ENCODE data around the gene UMOD. TPM values are rescaled to one million over a fixed set of nuclear protein-coding genes. Genes with fewer than 3 reads are reported as not detected.

Gene UMOD
- total RNA-seq, 2 experiments from 2014 or later, result not detected

- Mint-ChIP-seq H3K4me1 (no peaks in the 10 kb centered on the region), H3K4me3 (no peak overlapping the region), H3K9me3 (ENCODE audit: low read depth) (peaks cover 4% of the 10 kb centered on the region), H3K27me3 (peaks cover 16% of the 10 kb centered on the region), H3K27ac (no peak overlapping the region), H3K36me3 (ENCODE audit: low read depth) (no peaks in the 10 kb centered on the region)
- intact Hi-C loops (cut with DNase I, micrococcal nuclease), result no loop called here
- ATAC-seq, result no peak
- no peak for DNase-seq
- ChIA-PET POLR2A (no interaction called here), CTCF (interaction anchor here (1.4 to 2.8 kb wide), 2 partner anchors 9 to 402 kb away, joined by 4 to 13 read pairs; no protein-coding TSS in a partner anchor)
Measured at GRCh38 chr16:20308801-20309590, 43.5 kb downstream of the UMOD start.

- H3K27ac Mint-ChIP-seq, result no peak overlapping the region
- H3K36me3 Mint-ChIP-seq (ENCODE audit: low read depth), result no peaks in the 10 kb centered on the region
- H3K9me3 Mint-ChIP-seq (ENCODE audit: low read depth), result peaks cover 2% of the 10 kb centered on the region
- DNase-seq (no peak), ATAC-seq (no peak)
- ChIA-PET CTCF (interaction anchor here (2.8 kb wide), 1 partner anchor 8 kb away, joined by 13 read pairs; no protein-coding TSS in a partner anchor), POLR2A (no interaction called here)
- no peaks in the 10 kb centered on the region for H3K4me1 Mint-ChIP-seq
- H3K4me3 Mint-ChIP-seq, result no peak overlapping the region
- intact Hi-C loops (cut with DNase I, micrococcal nuclease), result no loop called here
- H3K27me3 Mint-ChIP-seq, result peaks cover 14% of the 10 kb centered on the region
Measured at GRCh38 chr16:20308266-20308665, 44.2 kb downstream of the UMOD start.

GRCh38 chr16:20307791-20308190, 44.7 kb downstream of the UMOD start:
- POLR2A ChIA-PET, result no interaction called here
- Mint-ChIP-seq H3K4me1 (no peaks in the 10 kb centered on the region), H3K36me3 (ENCODE audit: low read depth) (no peaks in the 10 kb centered on the region), H3K9me3 (ENCODE audit: low read depth) (no peaks in the 10 kb centered on the region), H3K27me3 (peaks cover 12% of the 10 kb centered on the region), H3K4me3 (no peak overlapping the region), H3K27ac (no peak overlapping the region)
- CTCF ChIA-PET, result interaction anchor here (2.8 kb wide), 1 partner anchor 8 kb away, joined by 13 read pairs; no protein-coding TSS in a partner anchor
- intact Hi-C loops (cut with DNase I, micrococcal nuclease), result no loop called here
- no peak for ATAC-seq
- DNase-seq, result no peak

- Mint-ChIP-seq H3K4me1 (no peaks in the 10 kb centered on the region), H3K36me3 (ENCODE audit: low read depth) (no peaks in the 10 kb centered on the region), H3K27me3 (peaks cover 12% of the 10 kb centered on the region), H3K27ac (no peak overlapping the region), H3K9me3 (ENCODE audit: low read depth) (no peaks in the 10 kb centered on the region), H3K4me3 (no peak overlapping the region)
- DNase-seq, result no peak
- intact Hi-C loops (cut with DNase I, micrococcal nuclease), result no loop called here
- ChIA-PET POLR2A (no interaction called here), CTCF (interaction anchor here (0.6 kb wide), 3 partner anchors 199 to 434 kb away, joined by 3 read pairs; no protein-coding TSS in a partner anchor)
- no peak for ATAC-seq
Measured at GRCh38 chr16:20307240-20307671, 45.3 kb downstream of the UMOD start.

- intact Hi-C loops (cut with DNase I, micrococcal nuclease), result no loop called here
- Mint-ChIP-seq H3K9me3 (ENCODE audit: low read depth) (no peaks in the 10 kb centered on the region), H3K27me3 (peaks cover 12% of the 10 kb centered on the region), H3K4me3 (no peak overlapping the region), H3K4me1 (no peaks in the 10 kb centered on the region), H3K27ac (no peak overlapping the region), H3K36me3 (ENCODE audit: low read depth) (no peaks in the 10 kb centered on the region)
- CTCF ChIA-PET, result interaction anchor here (0.6 kb wide), 1 partner anchor 198 kb away, joined by 3 read pairs; no protein-coding TSS in a partner anchor
- POLR2A ChIA-PET, result no interaction called here
- ATAC-seq, result no peak
- no peak for DNase-seq
Measured at GRCh38 chr16:20306401-20306800, 46.1 kb downstream of the UMOD start.

GRCh38 chr16:20303012-20303411, 49.5 kb downstream of the UMOD start:
- intact Hi-C loops (cut with DNase I, micrococcal nuclease), result loop anchor here in 1 of 2 experiments (5.0 kb wide), 1 partner anchor 201 kb away; no protein-coding TSS in a partner anchor
- Mint-ChIP-seq H3K4me1 (no peaks in the 10 kb centered on the region), H3K36me3 (ENCODE audit: low read depth) (no peaks in the 10 kb centered on the region), H3K27me3 (peaks cover 20% of the 10 kb centered on the region), H3K27ac (no peak overlapping the region), H3K4me3 (no peak overlapping the region), H3K9me3 (ENCODE audit: low read depth) (no peaks in the 10 kb centered on the region)
- DNase-seq (no peak), ATAC-seq (no peak)
- ChIA-PET CTCF (interaction anchor here (0.6 to 1.6 kb wide), 2 partner anchors 384 to 395 kb away, joined by 3 to 5 read pairs; no protein-coding TSS in a partner anchor), POLR2A (no interaction called here)

GRCh38 chr16:20302389-20302788, 50.1 kb downstream of the UMOD start:
- H3K36me3 Mint-ChIP-seq (ENCODE audit: low read depth), result no peaks in the 10 kb centered on the region
- no peaks in the 10 kb centered on the region for H3K9me3 Mint-ChIP-seq (ENCODE audit: low read depth)
- intact Hi-C loops (cut with DNase I, micrococcal nuclease), result loop anchor here in 1 of 2 experiments (5.0 kb wide), 1 partner anchor 200 kb away; no protein-coding TSS in a partner anchor
- no peak for ATAC-seq
- no peak overlapping the region for H3K4me3 Mint-ChIP-seq
- H3K4me1 Mint-ChIP-seq, result no peaks in the 10 kb centered on the region
- no peak for DNase-seq
- CTCF ChIA-PET, result interaction anchor here (0.5 to 6.6 kb wide), 4 partner anchors 9 to 402 kb away, joined by 3 to 79 read pairs (median 4); no protein-coding TSS in a partner anchor
- H3K27ac Mint-ChIP-seq, result no peak overlapping the region
- POLR2A ChIA-PET, result no interaction called here
- H3K27me3 Mint-ChIP-seq, result peaks cover 24% of the 10 kb centered on the region

- Mint-ChIP-seq H3K27me3 (peaks cover 24% of the 10 kb centered on the region), H3K27ac (no peak overlapping the region), H3K4me3 (no peak overlapping the region), H3K36me3 (ENCODE audit: low read depth) (no peaks in the 10 kb centered on the region), H3K4me1 (no peaks in the 10 kb centered on the region), H3K9me3 (ENCODE audit: low read depth) (no peaks in the 10 kb centered on the region)
- ChIA-PET CTCF (interaction anchor here (0.5 to 6.6 kb wide), 4 partner anchors 8 to 402 kb away, joined by 4 to 79 read pairs (median 8); no protein-coding TSS in a partner anchor), POLR2A (no interaction called here)
- DNase-seq (no peak), ATAC-seq (no peak)
- intact Hi-C loops (cut with DNase I, micrococcal nuclease), result loop anchor here (2.0 to 5.0 kb wide), 3 partner anchors 200 to 403 kb away; no protein-coding TSS in a partner anchor
Measured at GRCh38 chr16:20301840-20302239, 50.7 kb downstream of the UMOD start.

- peak; percentile 51 for ATAC-seq
- CTCF ChIA-PET, result interaction anchor here (0.7 to 6.6 kb wide), 12 partner anchors 9 to 403 kb away, joined by 3 to 79 read pairs (median 6); no protein-coding TSS in a partner anchor
Measured at GRCh38 chr16:20300312-20301097, 52.0 kb downstream of the UMOD start.

GRCh38 chr16:20298452-20298851, 54.1 kb downstream of the UMOD start:
- Mint-ChIP-seq H3K9me3 (ENCODE audit: low read depth) (no peaks in the 10 kb centered on the region), H3K27me3 (peaks cover 19% of the 10 kb centered on the region), H3K4me1 (no peaks in the 10 kb centered on the region), H3K27ac (no peak overlapping the region), H3K36me3 (ENCODE audit: low read depth) (no peaks in the 10 kb centered on the region), H3K4me3 (no peak overlapping the region)
- POLR2A ChIA-PET, result no interaction called here
- no peak for DNase-seq
- CTCF ChIA-PET, result interaction anchor here (2.6 to 6.6 kb wide), 2 partner anchors 86 to 391 kb away, joined by 22 to 79 read pairs; no protein-coding TSS in a partner anchor
- intact Hi-C loops (cut with DNase I, micrococcal nuclease), result no loop called here
- no peak for ATAC-seq

More at GRCh38 chr16:20300312-20301097, 52.0 kb downstream of the UMOD start:
- Mint-ChIP-seq H3K27me3 (peaks cover 18% of the 10 kb centered on the region), H3K4me3 (no peak overlapping the region), H3K27ac (no peak overlapping the region), H3K9me3 (ENCODE audit: low read depth) (no peaks in the 10 kb centered on the region), H3K36me3 (ENCODE audit: low read depth) (no peaks in the 10 kb centered on the region), H3K4me1 (no peaks in the 10 kb centered on the region)
- intact Hi-C loops (cut with DNase I, micrococcal nuclease), result loop anchor here (1.0 to 5.0 kb wide), 4 partner anchors 198 to 402 kb away; no protein-coding TSS in a partner anchor
- POLR2A ChIA-PET, result interaction anchor here (0.6 to 1.1 kb wide), 2 partner anchors 393 to 571 kb away, joined by 3 read pairs; no protein-coding TSS in a partner anchor
- DNase-seq, result peak; percentile 63
